VCaP (cell line): Measurements from ENCODE around the gene VCL.
"Not testable (repeated sequence)": the region's sequence is repeated elsewhere in the genome, so short reads cannot be mapped to it uniquely, and the experiment has no call there.

Experiments
- H3K27ac ChIP-seq: fragments of 450-650 bp; 2 replicates; pipeline ENCODE4 v1.5.1; 2017
- CTCF ChIP-seq: fragments of 450-650 bp; conservative IDR thresholded peaks from 2 replicates; pipeline ENCODE4 v1.5.1; 2017; ENCODE audit warnings: mild to moderate bottlenecking, moderate library complexity

VCL gene

GRCh38 chr10:73956476-73957359, 41.2 kb upstream of the VCL start:
- no peak overlapping the region for H3K27ac ChIP-seq
- TF ChIP-seq CTCF: no peak

GRCh38 chr10:73959484-73960243, 38.3 kb upstream of the VCL start:
- no peak for TF ChIP-seq CTCF
- no peak overlapping the region for H3K27ac ChIP-seq

DNA sequence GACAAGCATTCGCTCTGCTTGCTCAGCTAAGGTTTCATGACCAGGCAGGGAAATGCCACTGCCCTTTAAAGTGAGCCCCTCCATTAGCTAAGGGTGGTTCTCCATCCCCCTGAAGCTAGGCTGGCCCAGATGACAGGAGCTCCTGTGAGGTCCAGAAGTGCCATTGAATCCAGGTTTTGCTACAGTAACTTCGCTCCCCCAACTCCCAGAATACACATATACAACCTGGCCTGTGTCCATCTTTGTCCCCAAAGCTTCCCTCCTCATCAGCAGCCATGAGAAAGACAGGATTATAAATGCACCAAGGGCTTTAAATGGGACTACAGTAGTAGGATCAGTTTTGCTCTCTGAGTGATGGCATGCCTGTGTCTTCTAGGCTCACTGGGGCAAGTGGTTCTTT, 35.5 kb upstream of the VCL start:
- TF ChIP-seq CTCF: no peak

GRCh38 chr10:73963533-73963932, 34.4 kb upstream of the VCL start:
- H3K27ac ChIP-seq: not testable (repeated sequence)

More for the DNA sequence above, 35.5 kb upstream of the VCL start:
- no peak overlapping the region for H3K27ac ChIP-seq

- H3K27ac ChIP-seq: no peak overlapping the region
- TF ChIP-seq CTCF: no peak
Measured at GRCh38 chr10:73964743-73965142, 33.2 kb upstream of the VCL start.

DNA sequence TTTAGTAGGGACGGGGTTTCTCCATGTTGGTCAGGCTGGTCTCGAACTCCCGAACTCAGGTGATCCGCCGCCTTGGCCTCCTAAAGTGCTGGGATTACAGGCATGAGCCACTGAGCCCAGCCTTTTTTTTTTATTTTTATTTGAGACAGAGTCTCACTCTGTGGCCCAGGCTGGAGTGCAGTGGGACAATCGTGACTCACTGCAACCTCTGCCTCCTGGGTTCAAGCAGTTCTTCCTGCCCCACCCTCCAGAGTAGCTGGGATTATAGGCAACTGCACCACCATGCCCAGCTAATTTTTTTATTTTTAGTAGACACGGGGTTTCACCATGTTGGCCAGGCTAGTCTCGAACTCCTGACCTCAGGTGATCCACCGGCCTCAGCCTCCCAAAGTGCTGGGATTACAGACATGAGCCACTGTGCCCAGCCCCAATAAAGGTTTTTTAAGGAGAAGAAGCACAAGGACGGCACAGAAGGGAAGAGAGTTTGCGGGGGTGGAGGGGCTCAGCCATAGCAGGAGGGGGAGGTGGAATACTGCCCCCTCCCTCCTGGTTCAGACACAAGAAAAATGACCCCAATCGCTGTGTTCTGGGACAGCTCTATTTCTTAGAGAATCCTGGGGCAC, 32.5 kb upstream of the VCL start:
- H3K27ac ChIP-seq: not testable (repeated sequence)

DNA sequence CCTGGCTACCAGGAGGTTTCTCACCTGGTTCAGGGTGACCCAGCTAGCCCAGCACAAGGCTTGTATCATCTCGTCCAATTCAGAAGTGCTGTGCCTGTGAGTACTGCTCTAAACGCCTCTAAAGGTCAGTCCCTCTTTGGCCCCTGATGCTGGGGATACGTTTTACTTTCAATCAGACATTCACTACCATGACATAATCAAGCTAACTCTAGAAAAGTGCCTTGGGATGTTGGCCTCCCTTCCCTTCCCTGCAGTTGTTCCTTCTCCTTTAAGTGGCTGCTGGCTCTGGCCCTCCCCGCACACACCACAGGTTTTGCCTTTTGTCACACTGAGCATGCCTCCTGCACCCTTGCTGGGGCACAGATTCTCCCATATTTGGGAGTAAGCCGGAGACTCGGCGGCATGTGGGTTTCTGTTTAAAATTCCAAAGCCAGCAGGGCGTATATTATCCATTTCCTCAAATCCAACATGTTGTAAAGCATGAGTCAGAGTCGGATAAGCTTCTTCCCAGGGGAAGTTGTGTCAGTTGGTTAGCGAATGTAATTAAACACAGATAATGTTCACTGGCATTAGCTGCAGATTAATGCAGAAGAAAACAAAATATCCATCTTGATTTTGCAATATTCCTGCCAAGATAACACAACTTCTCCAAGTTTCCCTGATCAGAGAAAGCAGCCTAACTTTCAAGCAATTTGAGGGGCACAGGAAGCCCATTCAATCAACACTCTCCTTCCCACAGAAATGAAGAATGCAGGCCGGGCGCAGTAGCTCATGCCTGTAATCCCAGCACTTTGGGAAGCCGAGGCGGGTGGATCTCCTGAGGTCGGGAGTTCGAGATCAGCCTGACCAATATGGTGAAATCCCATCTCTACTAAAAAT, 31.8 kb upstream of the VCL start:
- TF ChIP-seq CTCF: no peak
- no peak overlapping the region for H3K27ac ChIP-seq

DNA sequence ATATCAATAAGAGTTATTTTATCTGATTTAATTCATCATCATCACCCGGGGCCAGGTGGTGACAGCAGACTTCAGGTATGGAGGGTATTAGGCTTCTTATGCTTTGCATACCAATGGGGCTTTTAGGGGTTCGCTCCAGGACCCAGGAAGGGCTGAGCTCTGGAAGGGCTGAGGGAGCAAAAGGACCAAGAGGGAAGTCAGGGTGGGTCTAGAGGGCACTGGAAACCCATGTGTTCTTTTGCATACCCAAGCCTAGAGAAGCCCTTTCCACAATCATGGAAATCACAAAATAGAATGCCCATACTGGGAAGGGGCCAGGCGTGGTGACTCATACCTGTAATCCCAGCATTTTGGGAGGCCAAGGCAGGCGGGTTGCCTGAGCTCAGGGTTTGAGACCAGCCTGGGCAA, 30.9 kb upstream of the VCL start:
- TF ChIP-seq CTCF: no peak
- H3K27ac ChIP-seq: no peak overlapping the region
